Measurements from ENCODE around the gene SUN1. TPM values are rescaled to one million over a fixed set of nuclear protein-coding genes. Genes with fewer than 3 reads are reported as not detected.

The SUN1 gene
- total RNA-seq, 4 donors from 2014 or later = 78.0 to 113 (median 105) TPM

DNA sequence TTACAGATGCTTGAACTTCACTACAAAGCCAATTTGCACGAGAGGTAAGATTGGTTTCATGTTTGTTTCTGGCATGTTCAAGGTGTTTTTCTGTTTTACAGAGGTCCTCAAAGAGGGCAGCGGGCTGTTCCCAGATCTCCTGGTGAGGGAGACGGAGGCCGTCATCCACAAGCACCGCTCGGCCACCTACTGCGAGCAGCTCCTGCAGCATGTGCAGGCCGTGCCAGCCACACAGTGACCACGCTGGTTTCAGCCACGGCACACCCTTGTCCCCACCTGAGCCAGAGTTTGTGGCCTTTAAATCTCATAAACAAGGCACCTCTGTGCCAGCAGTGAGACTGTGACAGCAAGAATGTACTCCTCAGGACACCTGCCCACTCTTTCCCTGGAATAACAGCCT, 46.9 kb upstream of the SUN1 start:
- Histone ChIP-seq H3K27ac (no peak overlapping the region), H3K27me3 (no peaks in the 10 kb centered on the region), H3K36me3 (peaks cover 6 to 67% (median 8%) of the 10 kb centered on the region in 3 donors), H3K9me3 (no peaks in the 10 kb centered on the region), H3K4me3 (no peak overlapping the region), H3K4me1 (peaks cover 0 to 6% (median 0%) of the 10 kb centered on the region in 3 donors)
- TF ChIP-seq POLR2A (IDR thresholded peaks at IDR 0.05) = no peak
- TF ChIP-seq, protein P1, sequence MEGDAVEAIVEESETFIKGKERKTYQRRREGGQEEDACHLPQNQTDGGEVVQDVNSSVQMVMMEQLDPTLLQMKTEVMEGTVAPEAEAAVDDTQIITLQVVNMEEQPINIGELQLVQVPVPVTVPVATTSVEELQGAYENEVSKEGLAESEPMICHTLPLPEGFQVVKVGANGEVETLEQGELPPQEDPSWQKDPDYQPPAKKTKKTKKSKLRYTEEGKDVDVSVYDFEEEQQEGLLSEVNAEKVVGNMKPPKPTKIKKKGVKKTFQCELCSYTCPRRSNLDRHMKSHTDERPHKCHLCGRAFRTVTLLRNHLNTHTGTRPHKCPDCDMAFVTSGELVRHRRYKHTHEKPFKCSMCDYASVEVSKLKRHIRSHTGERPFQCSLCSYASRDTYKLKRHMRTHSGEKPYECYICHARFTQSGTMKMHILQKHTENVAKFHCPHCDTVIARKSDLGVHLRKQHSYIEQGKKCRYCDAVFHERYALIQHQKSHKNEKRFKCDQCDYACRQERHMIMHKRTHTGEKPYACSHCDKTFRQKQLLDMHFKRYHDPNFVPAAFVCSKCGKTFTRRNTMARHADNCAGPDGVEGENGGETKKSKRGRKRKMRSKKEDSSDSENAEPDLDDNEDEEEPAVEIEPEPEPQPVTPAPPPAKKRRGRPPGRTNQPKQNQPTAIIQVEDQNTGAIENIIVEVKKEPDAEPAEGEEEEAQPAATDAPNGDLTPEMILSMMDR (IDR thresholded peaks at IDR 0.05) = no peak
- WGBS, 2 donors = 85% methylated on average over 8 of the region's 10 CpGs; no CpG with 5 or more reads in 1 of the 2 donors
- intact Hi-C loops (cut with DNase I) = loop anchor here (5.0 kb wide), 1 partner anchor 87 kb away; no protein-coding TSS in a partner anchor
- DNase-seq = no peak

DNA sequence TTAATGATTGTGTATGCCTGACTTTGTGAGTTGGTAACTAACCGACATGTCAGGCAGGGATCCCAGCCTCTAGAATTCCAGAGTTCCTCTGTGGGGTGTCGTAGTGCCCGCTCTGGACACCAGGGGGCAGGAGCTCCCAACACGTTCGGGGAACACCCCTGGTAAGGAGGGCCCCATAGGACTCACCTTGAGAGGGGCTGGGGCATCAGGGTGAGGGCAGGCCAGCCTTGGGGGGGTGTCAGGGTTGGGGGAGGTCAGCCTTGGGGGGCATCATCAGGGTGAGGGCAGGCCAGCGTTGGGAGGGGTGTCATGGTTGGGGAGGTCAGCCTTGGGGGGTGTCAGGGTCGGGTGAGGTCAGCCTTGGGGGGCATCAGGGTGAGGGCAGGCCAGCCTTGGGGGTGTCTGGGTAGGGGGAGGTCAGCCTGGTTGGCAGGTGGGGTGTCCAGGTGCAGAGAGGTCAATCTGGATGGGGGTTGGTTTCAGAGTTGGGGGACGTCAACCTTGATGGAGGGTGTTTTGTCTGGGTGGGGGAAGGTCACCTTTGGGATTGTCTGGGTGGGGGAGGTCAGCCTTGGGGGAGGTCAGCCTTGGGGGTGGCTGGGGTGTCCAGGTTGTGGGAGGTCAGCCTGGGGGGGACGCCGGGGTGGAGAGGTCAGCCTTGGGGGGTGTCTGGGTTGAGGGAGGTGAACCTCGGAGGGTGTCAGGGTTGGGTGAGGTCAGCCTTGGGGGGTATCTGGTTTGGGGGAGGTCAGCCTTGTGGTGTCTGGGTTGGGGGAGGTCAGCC, 45.6 kb upstream of the SUN1 start:
- no peak for DNase-seq
- peaks cover 0 to 6% (median 0%) of the 10 kb centered on the region in 3 donors for H3K4me1 ChIP-seq
- H3K36me3 ChIP-seq = peaks cover 6 to 55% (median 8%) of the 10 kb centered on the region in 3 donors
- intact Hi-C loops (cut with DNase I) = loop anchor here (5.0 kb wide), 1 partner anchor 86 kb away; no protein-coding TSS in a partner anchor
- H3K4me3 ChIP-seq = no peak overlapping the region
- TF ChIP-seq, protein P1 (IDR thresholded peaks at IDR 0.05) = peak; percentile 54 to 96 (median 92)
- no peak for TF ChIP-seq POLR2A (IDR thresholded peaks at IDR 0.05)
- WGBS, 2 donors = 0 to 14% methylated on average over 1 to 5 of the region's 11 CpGs
- H3K27ac ChIP-seq = peak overlapping the region in 1 of 4 donors; percentile 2
- H3K27me3 ChIP-seq = no peaks in the 10 kb centered on the region
- H3K9me3 ChIP-seq = no peaks in the 10 kb centered on the region

DNA sequence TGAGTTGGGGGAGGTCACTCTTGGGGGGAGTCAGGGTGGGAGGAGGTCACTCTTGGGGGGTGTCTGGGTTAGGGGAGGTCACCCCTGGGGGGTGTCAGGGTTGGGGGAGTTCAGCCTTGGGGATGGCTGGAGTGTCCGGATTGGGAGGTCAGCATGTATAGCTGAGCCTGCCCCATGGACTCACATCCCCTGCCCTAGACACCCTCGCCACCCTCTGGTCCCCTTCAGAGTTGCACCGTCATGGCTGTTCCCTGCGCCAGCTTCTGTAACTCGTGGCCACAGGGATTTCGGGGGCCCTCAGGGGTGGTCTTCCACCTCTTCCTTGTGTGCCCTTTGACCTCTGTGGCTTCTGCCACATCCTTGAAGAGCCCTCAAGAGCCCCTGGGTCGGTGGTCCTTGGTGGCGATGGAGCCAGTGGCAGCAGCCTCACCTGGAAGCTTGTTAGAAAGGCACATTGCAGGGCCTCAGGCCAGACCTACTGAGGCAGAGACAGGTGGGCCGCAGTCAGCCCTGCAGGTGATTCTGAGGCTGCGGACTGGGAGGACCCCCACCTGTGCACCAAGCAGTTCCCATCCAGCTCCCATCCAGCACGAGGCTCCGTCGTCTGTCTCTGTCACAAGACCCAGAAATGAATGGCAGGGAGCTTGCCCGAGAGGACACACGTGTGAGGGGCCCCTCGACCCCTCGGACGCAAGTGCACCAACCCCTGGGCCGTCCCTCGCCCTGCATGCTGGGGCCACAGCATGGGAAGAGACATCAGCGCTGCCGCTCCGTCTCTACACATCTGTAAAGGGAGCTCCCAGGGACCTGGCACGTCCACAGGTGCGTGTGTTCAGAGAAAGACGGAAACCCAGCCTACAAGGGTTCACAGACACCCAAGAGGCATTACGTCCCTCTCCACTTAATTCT, 44.7 kb upstream of the SUN1 start:
- no peak for TF ChIP-seq POLR2A (IDR thresholded peaks at IDR 0.05)
- TF ChIP-seq, protein P1 (IDR thresholded peaks at IDR 0.05) = no peak
- DNase-seq = no peak
- intact Hi-C loops (cut with DNase I) = loop anchor here (5.0 kb wide), 1 partner anchor 85 kb away; no protein-coding TSS in a partner anchor
- no peak overlapping the region for H3K4me3 ChIP-seq
- peaks cover 6 to 45% (median 8%) of the 10 kb centered on the region in 3 donors for H3K36me3 ChIP-seq
- H3K27me3 ChIP-seq = no peaks in the 10 kb centered on the region
- no peak overlapping the region for H3K27ac ChIP-seq
- H3K4me1 ChIP-seq = peaks cover 0 to 6% (median 0%) of the 10 kb centered on the region in 3 donors
- WGBS, 2 donors = 94% methylated on average over 12 of the region's 27 CpGs; no CpG with 5 or more reads in 1 of the 2 donors
- H3K9me3 ChIP-seq = no peaks in the 10 kb centered on the region

DNA sequence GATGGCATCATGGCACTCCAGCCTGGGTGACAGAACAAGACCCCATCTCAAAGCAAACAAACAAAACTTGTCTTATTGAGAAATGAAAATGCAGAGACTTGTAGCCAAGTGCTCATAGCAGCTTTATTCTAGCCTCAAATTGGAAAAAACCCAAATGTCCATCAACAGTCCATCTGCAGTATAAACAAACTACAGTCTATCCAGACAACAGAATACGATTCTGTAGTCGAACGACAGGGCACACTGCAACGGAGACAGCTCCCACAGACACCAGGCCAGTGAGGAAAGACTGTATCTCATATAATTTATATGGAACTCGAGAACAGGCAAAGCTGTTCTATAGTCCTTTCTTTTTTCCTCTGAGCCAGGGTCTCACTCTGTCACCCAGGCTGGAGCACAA, 40.8 kb upstream of the SUN1 start:
- H3K27ac ChIP-seq = no peak overlapping the region
- H3K9me3 ChIP-seq = no peaks in the 10 kb centered on the region
- H3K36me3 ChIP-seq = peaks cover 0 to 10% (median 0%) of the 10 kb centered on the region in 3 donors
- no peaks in the 10 kb centered on the region for H3K27me3 ChIP-seq
- 66 to 87% methylated on average over 5 of the region's 5 CpGs for WGBS, 2 donors
- peaks cover 0 to 4% (median 0%) of the 10 kb centered on the region in 3 donors for H3K4me1 ChIP-seq
- H3K4me3 ChIP-seq = no peak overlapping the region
- no peak for DNase-seq
- no peak for TF ChIP-seq POLR2A (IDR thresholded peaks at IDR 0.05)
- TF ChIP-seq, protein P1 (IDR thresholded peaks at IDR 0.05) = no peak
- intact Hi-C loops (cut with DNase I) = no loop called here
